GM23248 (cell line): Measurements from ENCODE around the gene DOK6. TPM values are rescaled to one million over a fixed set of nuclear protein-coding genes. Genes with fewer than 3 reads are reported as not detected.
A peak's percentile ranks its signal among the peaks of the same experiment; 100 is the strongest.

Experiments
- DNase-seq: peaks from one replicate; pipeline ENCODE4 v3.0.0-alpha.2; 2015
- H2AFZ ChIP-seq: fragments of 200-600 bp; sonication (generic); 2 replicates; pipeline ENCODE4 v1.6.1; 2016; ENCODE audit warnings: antibody characterized with exemption
- H3F3A ChIP-seq: fragments of 200-600 bp; sonication (generic); 2 replicates; pipeline ENCODE4 v1.6.1; 2016; ENCODE audit warnings: mild to moderate bottlenecking, antibody characterized with exemption, mixed run types; ENCODE audit not compliant: insufficient read depth
- H3K27ac ChIP-seq: fragments of 200-600 bp; sonication (generic); 2 replicates; pipeline ENCODE4 v1.5.1; 2016; ENCODE audit warnings: mild to moderate bottlenecking
- H3K27me3 ChIP-seq: fragments of 200-600 bp; sonication (generic); replicated peaks from 2 replicates; pipeline ENCODE4 v1.6.1; 2016; ENCODE audit warnings: mild to moderate bottlenecking; ENCODE audit not compliant: insufficient read depth
- H3K36me3 ChIP-seq: fragments of 200-600 bp; sonication (generic); 2 replicates; pipeline ENCODE4 v1.6.1; 2016; ENCODE audit warnings: low read depth, mild to moderate bottlenecking
- H3K4me1 ChIP-seq: fragments of 200-600 bp; sonication (generic); 2 replicates; pipeline ENCODE4 v1.6.1; 2016; ENCODE audit warnings: mild to moderate bottlenecking; ENCODE audit not compliant: insufficient read depth
- H3K4me2 ChIP-seq: fragments of 200-600 bp; sonication (generic); one replicate; pipeline ENCODE4 v1.6.1; 2016; ENCODE audit warnings: mild to moderate bottlenecking; ENCODE audit not compliant: unreplicated experiment
- H3K4me3 ChIP-seq: fragments of 200-600 bp; sonication (generic); 2 replicates; pipeline ENCODE4 v1.5.1; 2016; ENCODE audit warnings: mild to moderate bottlenecking
- H3K79me2 ChIP-seq: fragments of 200-600 bp; sonication (generic); 2 replicates; pipeline ENCODE4 v1.6.1; 2016; ENCODE audit warnings: mild to moderate bottlenecking; ENCODE audit not compliant: insufficient read depth
- H3K9ac ChIP-seq: fragments of 200-600 bp; sonication (generic); 2 replicates; pipeline ENCODE4 v1.6.1; 2016; ENCODE audit warnings: mild to moderate bottlenecking
- H3K9me2 ChIP-seq: fragments of 200-600 bp; sonication (generic); 2 replicates; pipeline ENCODE4 v1.6.1; 2016; ENCODE audit warnings: mixed run types, mild to moderate bottlenecking, moderate library complexity; ENCODE audit not compliant: insufficient read depth
- H3K9me3 ChIP-seq: fragments of 200-600 bp; sonication (generic); one replicate; pipeline ENCODE4 v1.6.1; 2017; ENCODE audit warnings: low read depth
- H4K20me1 ChIP-seq: fragments of 200-600 bp; sonication (generic); 2 replicates; pipeline ENCODE4 v1.6.0; 2016; ENCODE audit not compliant: insufficient read depth
- EZH2 ChIP-seq: fragments of 200-600 bp; sonication (generic); IDR thresholded peaks from 2 replicates; pipeline ENCODE4 v1.6.1; 2018; ENCODE audit warnings: antibody characterized with exemption, mild to moderate bottlenecking; ENCODE audit not compliant: insufficient read depth, poor library complexity, severe bottlenecking
- EZH2phosphoT487 ChIP-seq: fragments of 200-600 bp; sonication (generic); IDR thresholded peaks from 2 replicates; pipeline ENCODE4 v1.6.1; 2018; ENCODE audit warnings: antibody characterized with exemption, moderate library complexity, mild to moderate bottlenecking, low read depth; ENCODE audit not compliant: insufficient read depth
- WGBS, 2 experiments: methylation state at CpG; one replicate each; pipeline ENCODE4 v1.1.6; 2015 to 2017; ENCODE audit warnings: low lambda C conversion rate in 2 of 2, low coverage in 1 of 2; ENCODE audit errors: missing lambda C conversion rate in 2 of 2; 5-methylcytosine and 5-hydroxymethylcytosine counted together
- in situ Hi-C: fragments of 300-500 bp; cut with MboI; formaldehyde crosslinking; loops from 2 replicates; pipeline ENCODE4 v1.15.0; 2020
- polyA plus RNA-seq: library from polyadenylated mRNA; unstranded; fragments of >200 nt; fragmentation: Nextera tagmentation; extraction: Ambion mirVana; gene quantifications from 2 replicates; pipeline ENCODE4 v1.2.1, GENCODE V29; 2016
- total RNA-seq: library from RNA; depleted of rRNA; stranded (reverse); fragments of >200 nt; shearing (Covaris generic); gene quantifications from 2 replicates; pipeline ENCODE4 v1.2.3, GENCODE V29; 2014

The DOK6 gene
- total and polyA plus RNA-seq, 2 experiments from 2014 or later, result 1.1 to 5.2 TPM

- peak overlapping the region; percentile 44 for H3K4me2 ChIP-seq
- H4K20me1 ChIP-seq, result no peaks in the 10 kb centered on the region
- DNase-seq, result peak; percentile 70
- no peak overlapping the region for H3K4me3 ChIP-seq
- TF ChIP-seq EZH2, result no peak
- TF ChIP-seq EZH2phosphoT487, result no peak
- no peaks in the 10 kb centered on the region for H3K79me2 ChIP-seq
- WGBS, 2 experiments, result 2 to 3% methylated on average over 4 of the region's 4 CpGs
- in situ Hi-C loops, result no loop called here
- no peaks in the 10 kb centered on the region for H3K9me3 ChIP-seq
- H3K9ac ChIP-seq, result no peak overlapping the region
- no peak overlapping the region for H2AFZ ChIP-seq
- peaks cover 8% of the 10 kb centered on the region; the same call in 1 of the 2 replicates for H3K4me1 ChIP-seq
- H3K9me2 ChIP-seq, result no peaks in the 10 kb centered on the region
- H3K27me3 ChIP-seq, result no peaks in the 10 kb centered on the region
- H3F3A ChIP-seq, result no peaks in the 10 kb centered on the region
- H3K27ac ChIP-seq, result no peak overlapping the region
- H3K36me3 ChIP-seq, result no peaks in the 10 kb centered on the region
These were observed 43.5 kb downstream of the DOK6 start for GRCh38 chr18:69444221-69444620.

DNA sequence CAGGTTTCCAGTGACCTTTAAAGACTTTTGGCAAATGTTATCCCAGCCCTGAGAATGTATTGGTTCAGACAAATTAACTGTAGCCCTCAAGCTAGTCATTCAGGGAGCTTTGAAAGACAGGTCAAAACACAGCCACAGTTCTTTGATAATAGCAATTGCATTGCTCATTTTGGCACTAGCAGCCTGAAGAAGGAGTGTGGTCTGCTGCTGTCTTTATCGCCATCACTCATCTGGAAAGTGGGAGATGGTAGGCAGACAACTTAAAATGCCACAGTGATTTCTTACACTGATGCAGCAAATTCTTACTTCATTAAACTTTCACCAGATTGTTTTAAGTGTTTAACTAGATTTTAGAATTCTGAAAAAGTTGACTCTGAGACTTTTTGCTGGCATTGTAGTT, 47.2 kb downstream of the DOK6 start:
- Histone ChIP-seq H3K27me3 (no peaks in the 10 kb centered on the region), H3K79me2 (no peaks in the 10 kb centered on the region), H3K9me3 (no peaks in the 10 kb centered on the region), H3K4me3 (no peak overlapping the region), H3F3A (no peaks in the 10 kb centered on the region), H3K27ac (no peak overlapping the region), H3K36me3 (no peaks in the 10 kb centered on the region), H2AFZ (no peak overlapping the region), H3K9me2 (no peaks in the 10 kb centered on the region), H3K4me2 (no peak overlapping the region), H4K20me1 (no peaks in the 10 kb centered on the region), H3K4me1 (peaks cover 8% of the 10 kb centered on the region; the same call in 1 of the 2 replicates), H3K9ac (no peak overlapping the region)
- DNase-seq, result no peak
- in situ Hi-C loops, result no loop called here
- no peak for TF ChIP-seq EZH2
- WGBS, 2 experiments, result 38 to 50% methylated on average over 1 of the region's 1 CpG

- no peaks in the 10 kb centered on the region for H3K9me3 ChIP-seq
- TF ChIP-seq EZH2phosphoT487 (no peak), EZH2 (no peak)
- no peaks in the 10 kb centered on the region for H3K9me2 ChIP-seq
- H3K27me3 ChIP-seq, result no peaks in the 10 kb centered on the region
- H3K79me2 ChIP-seq, result no peaks in the 10 kb centered on the region
- WGBS, 2 experiments, result 88 to 89% methylated on average over 1 of the region's 1 CpG
- no peaks in the 10 kb centered on the region for H4K20me1 ChIP-seq
- no peak overlapping the region for H3K27ac ChIP-seq
- DNase-seq, result no peak
- in situ Hi-C loops, result no loop called here
- H2AFZ ChIP-seq, result no peak overlapping the region
- no peaks in the 10 kb centered on the region for H3F3A ChIP-seq
- no peak overlapping the region for H3K4me2 ChIP-seq
- H3K36me3 ChIP-seq, result no peaks in the 10 kb centered on the region
- no peak overlapping the region for H3K4me3 ChIP-seq
- H3K4me1 ChIP-seq, result no peaks in the 10 kb centered on the region
- no peak overlapping the region for H3K9ac ChIP-seq
These were observed 54.4 kb downstream of the DOK6 start for GRCh38 chr18:69455125-69455524.

- H3K27ac ChIP-seq, result no peak overlapping the region
- H3K27me3 ChIP-seq, result no peaks in the 10 kb centered on the region
- H3K4me2 ChIP-seq, result no peak overlapping the region
- DNase-seq, result peak; percentile 7
- WGBS, 2 experiments, result 85 to 86% methylated on average over 23 to 27 of the region's 27 CpGs
- no peak overlapping the region for H3K4me3 ChIP-seq
- no peaks in the 10 kb centered on the region for H3K4me1 ChIP-seq
- no peak overlapping the region for H3K9ac ChIP-seq
- TF ChIP-seq EZH2phosphoT487 (no peak), EZH2 (no peak)
- H2AFZ ChIP-seq, result no peak overlapping the region
- in situ Hi-C loops, result no loop called here
- H3K36me3 ChIP-seq, result no peaks in the 10 kb centered on the region
- no peaks in the 10 kb centered on the region for H3K9me3 ChIP-seq
- H3K79me2 ChIP-seq, result no peaks in the 10 kb centered on the region
- no peaks in the 10 kb centered on the region for H4K20me1 ChIP-seq
- H3K9me2 ChIP-seq, result no peaks in the 10 kb centered on the region
- no peaks in the 10 kb centered on the region for H3F3A ChIP-seq
These were observed 68.8 kb downstream of the DOK6 start for GRCh38 chr18:69469444-69469919.

DNA sequence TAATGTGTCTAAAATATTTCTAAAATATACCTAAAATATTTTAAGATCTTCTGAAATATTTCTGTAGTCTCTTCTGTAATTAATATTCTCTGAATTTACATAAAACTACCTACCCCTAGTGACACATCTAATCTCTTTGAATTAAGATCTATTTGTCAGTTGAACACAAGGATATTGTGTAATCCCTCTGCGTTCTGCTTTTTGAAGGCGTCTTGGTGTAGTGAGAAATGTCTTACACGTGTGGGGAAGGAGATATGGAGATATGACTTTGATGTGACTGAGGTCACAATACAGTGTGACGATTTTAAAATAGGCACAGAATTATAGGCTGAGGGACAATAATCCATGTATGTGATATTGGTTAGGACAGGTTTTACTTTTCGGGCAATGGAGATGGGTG, 79.8 kb downstream of the DOK6 start:
- in situ Hi-C loops, result no loop called here
- Histone ChIP-seq H3K4me3 (no peak overlapping the region), H3F3A (no peaks in the 10 kb centered on the region), H3K9me3 (no peaks in the 10 kb centered on the region), H3K9me2 (no peaks in the 10 kb centered on the region), H3K27ac (no peak overlapping the region), H4K20me1 (no peaks in the 10 kb centered on the region), H3K9ac (no peak overlapping the region), H3K36me3 (no peaks in the 10 kb centered on the region), H3K4me2 (no peak overlapping the region), H2AFZ (no peak overlapping the region), H3K79me2 (no peaks in the 10 kb centered on the region), H3K4me1 (no peaks in the 10 kb centered on the region), H3K27me3 (no peaks in the 10 kb centered on the region)
- TF ChIP-seq EZH2phosphoT487, result no peak
- TF ChIP-seq EZH2, result no peak
- no peak for DNase-seq
- WGBS, 2 experiments, result 81 to 83% methylated on average over 5 of the region's 5 CpGs
